GM19324 (cell line): Measurements from ENCODE around the gene RNF115.

Experiments used
- ATAC-seq: cut with Tn5 transposase; IDR thresholded peaks from one replicate; pipeline ENCODE4 v1.9.1; 2021; ENCODE audit warnings: mild to moderate bottlenecking, moderate library complexity; ENCODE audit not compliant: unreplicated experiment, low FRiP score

The RNF115 gene

DNA sequence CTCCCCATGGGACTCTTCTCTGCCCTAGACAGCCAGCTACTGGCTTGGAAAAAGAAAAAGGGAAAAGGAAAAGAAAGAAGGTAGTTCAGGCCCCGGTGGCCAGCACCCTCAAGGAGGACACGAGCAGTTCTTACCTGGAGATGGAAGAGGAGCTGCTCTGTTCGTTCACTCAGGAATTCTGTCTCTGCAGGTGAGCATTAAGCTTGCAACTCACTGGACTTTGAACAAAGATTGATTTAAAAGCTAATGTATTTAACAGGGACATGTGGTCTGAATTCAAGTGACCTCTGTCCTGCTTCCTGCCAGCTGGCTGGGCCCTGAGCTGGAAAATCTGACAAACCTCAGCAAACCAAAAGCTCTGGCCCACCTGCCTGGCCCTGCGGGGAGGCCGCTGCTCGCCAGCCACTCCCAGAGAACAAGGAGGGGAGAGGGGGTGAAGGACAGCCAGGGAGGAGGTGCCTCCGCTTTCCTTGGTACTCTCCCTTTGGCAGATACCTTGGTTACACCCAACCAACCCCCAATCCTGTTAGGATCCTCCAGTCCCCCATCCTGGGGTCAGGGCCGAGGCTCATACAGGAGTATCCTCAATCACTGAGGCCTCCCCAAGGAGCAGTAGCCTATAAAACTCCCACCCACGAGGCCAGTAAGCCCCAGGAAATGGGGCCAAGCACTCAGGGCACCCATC is 116.6 kb downstream of the RNF115 start, which contains the start of gene PDZK1:
PDZK1 (minus strand) TSS at position 186 of the 685 bp plus-strand sequence. CDS start 19,347 bp downstream, outside the sequence.
- ATAC-seq, result no peak

DNA sequence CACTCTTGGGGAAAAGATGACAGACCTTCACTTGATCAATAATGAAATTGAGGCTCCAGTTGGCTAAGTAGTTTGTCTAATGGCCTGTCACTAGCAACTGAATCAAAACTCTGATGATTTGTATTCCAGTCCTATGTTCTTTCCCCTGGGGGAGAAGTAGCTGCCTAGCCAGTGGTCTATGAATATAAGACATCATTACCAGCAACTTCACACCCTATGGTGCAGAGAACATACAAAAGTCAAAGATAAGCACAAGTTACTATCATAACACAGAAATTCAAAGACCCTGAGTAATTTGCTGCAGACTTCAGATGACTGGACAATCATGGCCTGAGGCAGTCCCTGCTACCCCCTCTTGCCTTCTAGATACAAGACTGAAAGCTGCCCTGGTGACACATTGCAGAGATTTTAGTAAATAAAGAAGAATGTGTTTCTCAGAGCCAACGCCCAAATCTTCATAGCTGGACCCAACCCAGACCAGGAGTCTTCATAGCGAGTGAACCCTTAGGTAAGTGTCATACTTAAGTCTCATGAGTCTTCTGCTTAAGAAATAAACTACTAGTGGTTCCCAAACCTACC is 117.7 kb downstream of the RNF115 start:
- ATAC-seq, result no peak

DNA sequence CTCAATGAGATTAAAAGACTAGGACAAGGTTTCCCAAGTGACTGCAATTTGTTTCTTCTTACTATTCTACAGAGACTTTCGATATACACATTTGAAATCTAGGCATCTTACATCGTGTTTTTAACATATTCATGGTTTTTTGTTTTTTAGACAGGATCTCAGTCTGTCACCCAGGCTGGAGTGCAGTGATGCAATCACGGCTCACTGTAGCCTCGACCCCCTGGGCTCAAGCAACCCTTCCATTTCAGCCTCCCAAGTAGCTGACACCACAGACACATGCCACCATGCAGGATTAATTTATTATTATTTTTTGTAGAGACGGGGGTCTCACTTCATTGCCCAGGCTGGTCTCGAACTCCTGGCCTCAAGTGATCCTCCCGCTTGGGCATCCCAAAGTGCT is 118.3 kb downstream of the RNF115 start:
- ATAC-seq, result no peak

DNA sequence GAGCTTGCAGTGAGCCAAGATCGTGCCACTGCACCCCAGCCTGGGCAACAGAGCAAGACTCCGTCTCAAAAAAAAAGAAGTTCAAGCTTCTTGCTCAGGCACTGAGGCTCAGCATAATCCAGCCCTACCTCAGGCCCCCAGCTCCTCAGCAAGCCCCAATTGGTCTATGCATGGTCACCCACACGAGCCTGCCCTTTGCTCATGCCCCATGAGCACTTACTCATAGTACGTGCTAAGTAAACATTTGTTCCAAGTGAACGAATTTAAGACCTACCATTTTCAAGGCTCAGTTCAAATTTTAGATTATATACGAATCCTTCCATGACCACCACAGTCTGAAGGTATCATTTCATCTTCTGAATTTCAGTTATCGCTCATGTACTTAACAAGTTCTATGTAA is 121.1 kb downstream of the RNF115 start:
- no peak for ATAC-seq

DNA sequence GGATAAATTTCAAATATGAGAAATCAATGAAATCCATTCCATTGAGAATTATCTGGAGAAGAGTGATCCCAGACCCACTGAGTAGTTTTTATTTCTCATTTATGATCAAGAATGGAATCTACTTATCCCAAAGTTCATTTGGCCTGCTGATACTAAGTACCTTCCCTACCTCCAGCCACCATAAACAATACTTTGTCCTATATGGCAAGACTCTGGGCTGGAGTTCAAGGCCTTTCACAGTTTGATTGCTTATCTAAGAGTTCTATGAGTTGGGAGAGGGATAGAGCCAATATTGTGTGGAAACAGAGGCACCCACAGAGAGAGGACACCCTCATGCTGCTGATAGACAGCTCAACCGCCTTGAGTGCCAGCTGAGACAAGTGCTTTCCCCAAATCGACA is 121.8 kb downstream of the RNF115 start:
- ATAC-seq, result no peak

DNA sequence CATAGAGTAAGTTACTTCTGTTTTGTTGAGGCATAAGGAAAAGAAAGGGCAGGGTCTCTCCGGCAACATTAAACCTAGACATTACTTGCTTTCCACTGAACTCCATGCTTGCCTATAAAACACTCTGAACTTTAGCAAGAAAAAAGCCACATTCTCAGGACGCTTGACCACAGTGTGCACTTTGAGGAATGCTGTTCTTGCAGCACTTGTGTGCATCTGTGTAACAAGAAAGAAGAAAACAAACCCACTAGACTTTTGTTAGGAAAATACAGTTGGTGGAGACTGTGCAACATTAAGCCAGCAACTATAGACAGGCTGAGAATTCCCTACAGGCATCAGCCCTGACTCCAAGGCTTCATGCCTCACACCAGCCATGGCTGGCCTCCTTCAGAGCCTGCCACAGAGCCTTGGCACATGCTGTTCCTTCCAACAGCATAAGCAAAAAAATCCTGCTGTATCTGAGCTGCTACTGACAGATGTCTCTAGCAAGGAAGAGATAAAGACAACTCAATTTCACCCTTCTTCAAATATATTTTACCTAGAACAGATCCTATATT is 122.5 kb downstream of the RNF115 start:
- ATAC-seq, result no peak

DNA sequence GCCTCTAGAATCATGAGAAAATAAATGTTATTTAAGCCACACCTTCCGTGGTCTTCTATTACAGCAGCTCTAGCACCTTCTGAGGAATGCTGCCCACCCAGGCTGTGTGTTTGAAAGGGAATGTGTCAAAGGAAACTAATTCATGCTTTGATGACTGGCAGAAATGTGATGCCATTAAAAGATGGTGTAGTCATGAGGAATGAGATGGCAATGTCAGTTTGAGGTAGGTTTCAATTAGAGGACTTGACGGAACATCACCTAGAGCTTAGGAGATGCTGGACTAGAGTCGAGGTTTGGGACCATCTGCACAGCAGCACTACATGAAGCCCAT is 127.3 kb downstream of the RNF115 start:
- no peak for ATAC-seq

DNA sequence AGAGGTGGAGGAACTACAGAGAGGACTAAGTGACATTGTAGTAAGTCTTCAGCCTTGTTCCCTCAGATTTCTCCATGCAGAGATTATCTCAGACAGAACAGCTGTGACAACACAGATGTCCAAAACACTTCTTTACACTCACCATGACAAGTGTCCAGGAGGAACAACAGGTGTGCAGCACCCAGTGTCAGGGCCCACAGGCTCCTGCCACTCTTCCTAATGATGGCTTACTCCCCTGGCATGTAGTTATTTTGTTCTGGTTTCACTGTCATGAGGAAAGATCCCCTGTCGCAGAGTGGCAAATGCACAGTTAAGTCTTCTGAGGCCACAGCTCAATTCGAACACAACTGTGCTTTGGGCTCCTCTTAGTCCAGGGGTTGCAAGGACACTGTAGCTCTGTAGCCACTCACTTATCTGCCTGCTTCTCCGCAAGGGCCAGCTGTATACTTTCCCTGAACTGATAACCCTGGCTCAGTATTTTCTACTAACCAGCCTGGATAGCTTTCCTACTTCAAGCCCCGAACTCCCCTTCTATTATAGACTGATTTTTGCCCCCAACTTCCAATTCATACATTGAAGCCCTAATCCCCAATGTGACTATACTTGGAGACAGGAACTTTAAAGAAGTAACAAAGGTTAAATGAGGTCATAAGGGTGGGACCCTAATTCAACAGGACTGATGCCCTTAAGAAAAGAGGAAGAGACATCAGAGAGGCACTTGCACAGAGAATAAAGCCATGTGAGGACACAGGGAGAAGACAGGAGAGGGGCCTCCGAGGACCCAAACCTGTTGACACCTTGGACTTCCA is 127.9 kb downstream of the RNF115 start:
- ATAC-seq, result no peak

DNA sequence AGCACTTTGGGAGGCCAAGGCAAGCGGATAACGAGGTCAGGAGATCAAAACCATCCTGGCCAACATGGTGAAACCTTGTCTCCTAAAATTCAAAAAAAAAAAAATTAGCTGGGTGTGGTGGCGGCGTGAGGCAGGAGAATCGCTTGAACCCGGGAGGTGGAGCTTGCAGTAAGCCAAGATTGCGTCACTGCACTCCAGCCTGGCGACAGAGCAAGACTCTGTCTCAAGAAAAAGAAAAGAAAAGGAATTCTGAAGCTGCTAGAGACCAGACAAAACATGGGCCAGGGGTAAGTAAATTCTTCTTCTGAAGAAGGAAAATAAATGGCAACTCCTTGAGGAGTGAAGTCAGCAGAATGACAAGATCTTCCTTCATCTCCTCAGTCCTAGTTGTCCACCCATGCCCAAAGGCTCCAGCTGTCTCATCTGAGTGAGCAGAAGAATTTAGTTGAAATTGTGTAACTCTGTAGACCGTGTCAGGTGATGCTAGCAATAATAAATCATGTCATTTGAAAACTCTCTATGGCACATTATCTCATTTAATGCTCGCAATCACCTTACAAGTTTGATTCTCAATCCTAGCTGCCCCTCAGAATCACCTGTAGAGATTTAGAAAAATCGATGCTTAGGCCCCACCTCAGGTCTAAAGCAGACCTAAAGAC is 131.0 kb downstream of the RNF115 start:
- ATAC-seq, result no peak

DNA sequence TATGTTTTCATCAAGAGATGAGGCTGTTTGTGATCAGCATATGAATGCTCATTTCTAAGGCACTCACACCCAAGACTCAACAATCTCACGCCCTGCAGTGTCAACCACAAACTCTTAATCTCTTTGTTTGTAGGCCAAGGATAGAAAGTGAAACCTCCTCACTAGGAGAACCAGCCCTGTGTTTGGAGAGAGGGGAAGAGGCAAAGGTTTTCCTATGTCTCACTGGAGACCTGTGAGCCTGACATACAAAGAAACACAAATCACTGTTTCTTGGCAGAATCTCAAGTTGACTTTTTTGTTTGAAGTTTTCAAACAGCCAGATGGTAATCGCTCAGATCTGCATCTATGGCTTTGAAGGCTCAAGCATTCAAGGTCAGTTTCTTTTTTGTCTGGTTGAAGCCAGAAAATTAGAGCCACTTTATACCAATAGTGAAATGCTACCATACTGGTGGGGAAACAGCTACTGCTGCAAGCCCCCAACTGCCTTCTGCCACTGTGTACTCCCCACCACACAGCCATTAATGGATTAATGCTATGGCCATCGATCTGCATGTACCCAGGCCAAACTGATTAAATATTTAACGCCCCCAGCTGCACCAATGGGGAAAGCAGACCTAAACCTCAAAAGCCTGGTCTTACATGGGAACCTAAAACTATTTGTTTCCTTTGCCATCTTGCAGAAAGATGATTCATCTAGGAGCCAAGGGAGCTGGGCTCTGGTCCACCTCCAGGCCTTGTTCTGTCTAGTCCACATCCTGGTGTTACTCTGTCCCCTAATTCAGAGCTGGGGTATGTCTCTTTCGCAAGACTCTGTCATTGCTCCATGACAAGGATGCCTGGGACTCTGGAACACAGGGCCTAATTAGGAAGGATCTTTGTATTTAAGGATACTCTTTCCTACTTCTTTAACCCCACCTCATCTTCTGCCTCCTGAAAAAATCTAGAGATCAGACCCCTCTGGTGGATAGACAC is 133.0 kb downstream of the RNF115 start:
- no peak for ATAC-seq

DNA sequence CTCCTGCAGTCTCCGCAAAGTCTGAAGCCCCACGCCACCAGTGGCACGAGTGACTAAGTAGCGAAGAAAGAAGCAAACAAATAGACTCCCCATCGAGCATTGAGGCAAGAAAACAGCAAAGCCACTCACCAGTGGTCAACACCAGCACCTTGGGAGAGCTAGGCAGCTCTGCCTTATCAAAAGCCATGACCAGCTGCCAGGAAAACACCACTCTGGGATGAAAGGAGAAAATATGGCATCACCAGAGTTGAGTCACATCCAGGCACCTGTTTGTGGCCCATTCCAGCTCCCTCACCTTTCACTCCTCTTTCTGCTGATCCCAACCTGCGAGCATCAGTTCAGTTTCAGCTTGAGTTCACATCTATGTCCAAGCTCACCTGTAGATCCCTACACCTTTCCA is 134.0 kb downstream of the RNF115 start:
- ATAC-seq, result no peak

DNA sequence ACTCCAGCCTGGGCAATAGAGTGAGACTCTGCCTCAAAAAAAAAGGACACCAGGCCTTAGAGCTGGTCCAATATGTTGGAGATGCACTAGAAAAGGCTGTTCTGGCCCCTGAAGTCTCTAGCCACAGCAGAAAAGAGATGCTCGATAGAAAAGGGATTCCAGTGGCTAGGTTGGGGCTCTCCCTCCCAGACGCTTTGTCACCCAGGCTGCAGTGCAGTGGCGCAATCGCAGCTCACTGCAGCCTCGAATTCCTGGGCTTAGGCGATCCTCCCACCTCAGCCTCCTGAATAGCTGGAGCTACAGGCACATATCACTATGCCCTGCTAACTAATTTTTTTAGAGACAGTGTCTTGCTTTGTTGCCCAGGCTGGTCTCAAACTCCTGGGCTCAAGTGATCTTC is 135.0 kb downstream of the RNF115 start:
- no peak for ATAC-seq
